GM12865 (cell line): ENCODE data around the gene NAPB.

Experiments
- DNase-seq: peaks from one replicate; pipeline ENCODE4 v3.0.0; 2010; ENCODE audit warnings: low read depth
- H3K4me3 ChIP-seq: 2 replicates; pipeline ENCODE4 v1.5.1; 2011; ENCODE audit warnings: mild to moderate bottlenecking, low read depth, low read length, control low read depth
- CTCF ChIP-seq: IDR thresholded peaks from 2 replicates; pipeline ENCODE4 v1.5.1; 2011; ENCODE audit warnings: low read length, control low read depth, low read depth, inconsistent platforms; ENCODE audit not compliant: insufficient read depth; ENCODE audit errors: missing control alignments

NAPB gene

GRCh38 chr20:23425129-23425528 is 3.8 kb upstream of the NAPB start:
- H3K4me3 ChIP-seq: no peak overlapping the region
- no peak for DNase-seq
- no peak for TF ChIP-seq CTCF

GRCh38 chr20:23419995-23420901 is 1.0 kb downstream of the NAPB start:
- TF ChIP-seq CTCF: no peak
- peak; percentile 42 for DNase-seq
- peak overlapping the region; percentile 78 for H3K4me3 ChIP-seq

GRCh38 chr20:23419657-23419994 is 1.7 kb downstream of the NAPB start:
- no peak for DNase-seq
- peak overlapping the region; percentile 78 for H3K4me3 ChIP-seq
- no peak for TF ChIP-seq CTCF

- TF ChIP-seq CTCF: no peak
- no peak for DNase-seq
- no peak overlapping the region for H3K4me3 ChIP-seq
Measured at GRCh38 chr20:23417861-23418260, 3.4 kb downstream of the NAPB start.

GRCh38 chr20:23415959-23416583 is 5.2 kb downstream of the NAPB start:
- TF ChIP-seq CTCF: no peak
- no peak overlapping the region for H3K4me3 ChIP-seq
- no peak for DNase-seq

- DNase-seq: no peak
- H3K4me3 ChIP-seq: no peak overlapping the region
- no peak for TF ChIP-seq CTCF
Measured at GRCh38 chr20:23415555-23415954, 5.7 kb downstream of the NAPB start.
